Ovary (tissue), 3 donors: ENCODE measurements around the gene TRIM37.

Source experiments
- CTCF ChIP-seq, 3 donors: fragments of 450-650 bp in 2 of 3; fragments of 200-600 bp in 1 of 3; IDR thresholded peaks; one replicate each; pipeline versions ENCODE4 v1.5.1 to v1.8.0; 2016 to 2022; ENCODE audit warnings: antibody characterized with exemption in 3 of 3, mild to moderate bottlenecking in 1 of 3
- POLR2A ChIP-seq: fragments of 450-650 bp; IDR thresholded peaks from one replicate; pipeline ENCODE4 v1.6.1; 2017; ENCODE audit warnings: antibody characterized with exemption, mild to moderate bottlenecking, moderate library complexity
- donor health status: DM: no; HTN: no; CAD: no.

- TF ChIP-seq POLR2A (no peak), CTCF (IDR thresholded peaks at IDR 0.05) (no peak)
These were observed 121.3 kb downstream of the TRIM37 start for GRCh38 chr17:58985367-58985766.
